HepG2 (cell line): Measurements from ENCODE around the gene ACAP2. TPM values are rescaled to one million over a fixed set of nuclear protein-coding genes. Genes with fewer than 3 reads are reported as not detected.

Experiments
- ATAC-seq: fragments of 200-7000 bp; cut with Tn5 transposase; 3 replicates; pipeline ENCODE4 v1.9.1; 2020; ENCODE audit warnings: mild to moderate bottlenecking, moderate library complexity
- BruUV-seq: library from RNA; stranded (reverse); fragments of 400-500 nt; replicated peaks from 2 replicates; lab custom pipeline; 2021; lab: Mats Ljungman, UMichigan
- CTCF ChIA-PET: fragments of 300-600 bp; formaldehyde crosslinking; extraction: SDS; loops from one replicate; lab custom pipeline; 2021; ENCODE audit warnings: low total read pairs, inconsistent platforms, low intra/inter-chr PET ratio; lab: Yijun Ruan, JAX
- POLR2A ChIA-PET: fragments of 350-600 bp; sonication (Branson Sonifier 250); formaldehyde crosslinking; loops from one replicate; lab custom pipeline; 2020; ENCODE audit warnings: antibody characterized with exemption, inconsistent platforms; lab: Yijun Ruan, JAX
- DNase-seq: peaks from one replicate; pipeline ENCODE4 v3.0.0-alpha.2; 2015; ENCODE audit warnings: low spot score
- FAIRE-seq: peaks from 3 replicates; lab custom pipeline; 2011; peaks lifted over from hg19 to GRCh38; lab: Jason Lieb, UNC
- H2AFZ ChIP-seq: one replicate; pipeline ENCODE4 v1.6.1; 2011; ENCODE audit warnings: low read length, inconsistent platforms
- H3K27ac ChIP-seq: fragments of 300-600 bp; 3 replicates; pipeline ENCODE4 v1.8.0; 2011; ENCODE audit warnings: mixed run types, mild to moderate bottlenecking, mixed read lengths, low read length, inconsistent platforms; ENCODE audit not compliant: insufficient read depth; ENCODE audit errors: extremely low read length
- H3K27me3 ChIP-seq, 2 experiments: fragments of 200-600 bp in 1 of 2; 2 replicates in 1 of 2; 3 replicates in 1 of 2; pipeline versions ENCODE4 v1.6.0 to v1.8.0; 2011; ENCODE audit warnings: low read length in 2 of 2, mild to moderate bottlenecking in 2 of 2, moderate library complexity in 2 of 2, inconsistent platforms in 1 of 2; ENCODE audit not compliant: insufficient read depth in 2 of 2, control insufficient read depth in 1 of 2
- H3K36me3 ChIP-seq, 2 experiments: fragments of 200-600 bp in 1 of 2; replicated peaks in 1 of 2; 2 replicates in 1 of 2; 3 replicates in 1 of 2; pipeline versions ENCODE4 v1.5.1 to v1.8.0; 2011; ENCODE audit warnings: low read length in 2 of 2, inconsistent platforms in 1 of 2; ENCODE audit not compliant: insufficient read depth in 2 of 2, control insufficient read depth in 1 of 2
- H3K4me1 ChIP-seq: 2 replicates; pipeline ENCODE4 v1.5.1; 2012; ENCODE audit warnings: low read length, inconsistent platforms; ENCODE audit not compliant: insufficient read depth
- H3K4me2 ChIP-seq: 2 replicates; pipeline ENCODE4 v1.6.0; 2011; ENCODE audit warnings: low read depth, low read length, inconsistent platforms
- H3K4me3 ChIP-seq, 3 experiments: fragments of 200-600 bp in 1 of 3; sonication (generic), shearing (Covaris generic) in 1 of 3; replicated peaks in 1 of 3; 2 replicates each; pipeline ENCODE4 v1.5.1; 2011 to 2016; ENCODE audit warnings: low read length in 3 of 3, inconsistent platforms in 2 of 3, low read depth in 2 of 3, mild to moderate bottlenecking in 2 of 3, control low read depth in 1 of 3, mixed read lengths in 1 of 3; ENCODE audit not compliant: insufficient read depth in 1 of 3
- H3K79me2 ChIP-seq: one replicate; pipeline ENCODE4 v1.6.1; 2011; ENCODE audit warnings: low read length, inconsistent platforms; ENCODE audit not compliant: insufficient read depth
- H3K9ac ChIP-seq: 2 replicates; pipeline ENCODE4 v1.6.0; 2011; ENCODE audit warnings: mild to moderate bottlenecking, low read depth, low read length, inconsistent platforms; ENCODE audit not compliant: insufficient read depth
- H3K9me3 ChIP-seq: 2 replicates; pipeline ENCODE4 v1.5.1; 2012; ENCODE audit warnings: mild to moderate bottlenecking, low read length
- H4K20me1 ChIP-seq: 2 replicates; pipeline ENCODE4 v1.6.0; 2011; ENCODE audit warnings: inconsistent platforms, mild to moderate bottlenecking, low read length, moderate library complexity; ENCODE audit not compliant: insufficient read depth
- CAMTA2 ChIP-seq: sonication (generic); formaldehyde crosslinking; IDR thresholded peaks from 2 replicates; pipeline ENCODE4 v1.4.0; 2020; ENCODE audit warnings: mild to moderate bottlenecking, missing genetic modification reagents, borderline replicate concordance
- CBX1 ChIP-seq: IDR thresholded peaks from one replicate; pipeline ENCODE4 v1.6.1; 2016; ENCODE audit warnings: antibody characterized with exemption, low read depth
- CCAR2 ChIP-seq: fragments of 200-400 bp; formaldehyde crosslinking; optimal IDR thresholded peaks from 2 replicates; pipeline ENCODE3; 2018; ENCODE audit warnings: low read depth, mild to moderate bottlenecking, low read length, moderate library complexity
- EEA1 ChIP-seq: sonication (generic); formaldehyde crosslinking; IDR thresholded peaks from 2 replicates; pipeline ENCODE4 v1.5.1; 2020; ENCODE audit warnings: mild to moderate bottlenecking, missing genetic modification reagents, borderline replicate concordance
- GATAD2A ChIP-seq: IDR thresholded peaks from 2 replicates; pipeline ENCODE4 v1.6.1; 2016
- MIER3 ChIP-seq: IDR thresholded peaks from 2 replicates; pipeline ENCODE4 v1.6.1; 2016; ENCODE audit warnings: missing compliant biosample characterization, borderline replicate concordance
- NCOR1 ChIP-seq: fragments of 200-600 bp; sonication (generic); IDR thresholded peaks from 2 replicates; pipeline ENCODE4 v1.7.0; 2017; ENCODE audit warnings: antibody characterized with exemption, low read length, borderline replicate concordance
- PATZ1 ChIP-seq: sonication (generic); formaldehyde crosslinking; IDR thresholded peaks from 2 replicates; pipeline ENCODE4 v1.4.0; 2020; ENCODE audit warnings: missing genetic modification reagents
- TBP ChIP-seq: sonication (generic); formaldehyde crosslinking; IDR thresholded peaks from 2 replicates; pipeline ENCODE4 v1.5.0; 2020; ENCODE audit warnings: missing genetic modification reagents
- XBP1 ChIP-seq: sonication (generic); formaldehyde crosslinking; IDR thresholded peaks from 2 replicates; pipeline ENCODE4 v1.5.0; 2020; ENCODE audit warnings: missing genetic modification reagents
- ZNF331 ChIP-seq: sonication (generic); formaldehyde crosslinking; IDR thresholded peaks from 2 replicates; pipeline ENCODE4 v1.4.0; 2020; ENCODE audit warnings: missing genetic modification reagents
- ZNF333 ChIP-seq: sonication (generic); formaldehyde crosslinking; IDR thresholded peaks from 2 replicates; pipeline ENCODE4 v1.4.0; 2020; ENCODE audit warnings: mild to moderate bottlenecking, missing genetic modification reagents, borderline replicate concordance
- ZNF430 ChIP-seq: sonication (generic); formaldehyde crosslinking; IDR thresholded peaks from 2 replicates; pipeline ENCODE4 v1.9.0; 2021; ENCODE audit warnings: mild to moderate bottlenecking, missing genetic modification reagents
- ZNF589 ChIP-seq: sonication (generic); formaldehyde crosslinking; conservative IDR thresholded peaks from 2 replicates; pipeline ENCODE4 v1.8.0; 2022; ENCODE audit warnings: mild to moderate bottlenecking, moderate library complexity, missing genetic modification reagents
- WGBS: methylation state at CpG from one replicate; pipeline ENCODE4 v1.1.6; 2017; ENCODE audit warnings: low lambda C conversion rate; 5-methylcytosine and 5-hydroxymethylcytosine counted together
- in situ Hi-C: cut with HindIII; loops from 2 replicates; pipeline ENCODE4 v1.10.0; 2017; ENCODE audit warnings: low pct_unique_long_range_greater_than_20kb; ENCODE audit not compliant: extremely low pct_ligation_motif_present
- intact Hi-C: fragments of 100-400 bp; cut with micrococcal nuclease; formaldehyde crosslinking; loops from one replicate; pipeline ENCODE4 v1.10.0; 2022; ENCODE audit not compliant: unreplicated experiment
- polyA plus RNA-seq, 8 experiments: library from polyadenylated mRNA; depleted of rRNA in 3 of 8; stranded (reverse) in 7 of 8; unstranded in 1 of 8; fragments of >200 nt; fragmentation: Illumina TruSeq in 4 of 8; extraction: Trizol in 4 of 8; gene quantifications; 2 replicates each; pipeline versions ENCODE4 v1.2.1 to v1.2.3, GENCODE V29; 2011 to 2016; ENCODE audit warnings: low read depth in 4 of 8, missing spikeins in 1 of 8, mixed read lengths in 1 of 8; ENCODE audit not compliant: insufficient read depth in 1 of 8
- total RNA-seq, 5 experiments: library from RNA; depleted of rRNA; stranded (reverse); fragments of >200 nt; fragmentation: Illumina TruSeq; extraction: Trizol; gene quantifications; 2 replicates each; pipeline ENCODE4 v1.2.3, GENCODE V29; 2016; ENCODE audit warnings: low read depth in 1 of 5
- TF ChIP-seq, protein P1 (sequence below): IDR thresholded peaks from 2 replicates; pipeline ENCODE4 v1.6.1; 2016; ENCODE audit warnings: low read depth, control low read depth
- TF ChIP-seq, protein P2 (sequence below), 2 experiments: sonication (generic) in 1 of 2; formaldehyde crosslinking in 1 of 2; IDR thresholded peaks; 2 replicates each; pipeline versions ENCODE4 v1.4.0 to v1.6.1; 2018 to 2020; ENCODE audit warnings: missing genetic modification reagents in 2 of 2, borderline replicate concordance in 1 of 2, low read depth in 1 of 2, mild to moderate bottlenecking in 1 of 2, missing biosample characterization in 1 of 2
- TF ChIP-seq, protein P3 (sequence below): sonication (generic); IDR thresholded peaks from 2 replicates; pipeline ENCODE4 v1.6.1; 2016; ENCODE audit warnings: low read depth, borderline replicate concordance

The ACAP2 gene
- total and polyA plus RNA-seq, 2 of the 13 experiments (the other 11 are each of a cell fraction or from before 2014, with no cell fraction given): 7.3 to 23.9 TPM

GRCh38 chr3:195446359-195446758 lies 3.5 kb upstream of the ACAP2 start (continued):
- TF ChIP-seq, protein P1, sequence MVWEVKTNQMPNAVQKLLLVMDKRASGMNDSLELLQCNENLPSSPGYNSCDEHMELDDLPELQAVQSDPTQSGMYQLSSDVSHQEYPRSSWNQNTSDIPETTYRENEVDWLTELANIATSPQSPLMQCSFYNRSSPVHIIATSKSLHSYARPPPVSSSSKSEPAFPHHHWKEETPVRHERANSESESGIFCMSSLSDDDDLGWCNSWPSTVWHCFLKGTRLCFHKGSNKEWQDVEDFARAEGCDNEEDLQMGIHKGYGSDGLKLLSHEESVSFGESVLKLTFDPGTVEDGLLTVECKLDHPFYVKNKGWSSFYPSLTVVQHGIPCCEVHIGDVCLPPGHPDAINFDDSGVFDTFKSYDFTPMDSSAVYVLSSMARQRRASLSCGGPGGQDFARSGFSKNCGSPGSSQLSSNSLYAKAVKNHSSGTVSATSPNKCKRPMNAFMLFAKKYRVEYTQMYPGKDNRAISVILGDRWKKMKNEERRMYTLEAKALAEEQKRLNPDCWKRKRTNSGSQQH: no peak

DNA sequence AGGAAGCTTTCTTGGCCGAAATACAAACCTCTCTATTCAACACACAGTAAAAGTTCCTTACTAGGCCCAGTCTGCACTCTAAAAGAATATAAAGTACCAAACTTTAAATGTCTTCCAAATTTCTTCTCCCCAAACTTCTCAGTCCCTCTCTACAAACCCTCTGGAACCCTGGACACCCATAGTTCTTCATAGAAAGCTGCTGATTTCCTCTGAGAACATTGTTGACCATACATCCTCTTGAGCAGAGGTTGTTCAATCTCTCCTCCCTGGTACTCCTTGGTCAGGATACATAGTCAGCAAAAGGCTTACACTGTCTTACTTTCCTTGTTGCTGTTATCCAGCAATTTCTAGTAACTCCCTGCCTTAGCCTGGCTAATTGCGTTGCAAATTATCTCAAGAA lies 3.1 kb upstream of the ACAP2 start:
- WGBS: 38% methylated on average over 2 of the region's 2 CpGs
- ChIA-PET CTCF (no interaction called here), POLR2A (no interaction called here)
- no peak for ATAC-seq
- peaks cover 41% of the 10 kb centered on the region for H3K4me1 ChIP-seq
- in situ Hi-C loops (no loop called here), intact Hi-C loops (loop anchor here (10.0 kb wide), 1 partner anchor 79 kb away; no protein-coding TSS in a partner anchor)
- H3K4me3 ChIP-seq: no peak overlapping the region
- H3K27ac ChIP-seq: no peak overlapping the region
- H2AFZ ChIP-seq: peak overlapping the region; percentile 92
- H3K9me3 ChIP-seq: no peaks in the 10 kb centered on the region
- BruUV-seq: no TSS peak
- no peak for FAIRE-seq
- DNase-seq: no peak
- H3K9ac ChIP-seq: no peak overlapping the region
- H3K79me2 ChIP-seq: peaks cover 11% of the 10 kb centered on the region
- H4K20me1 ChIP-seq: no peaks in the 10 kb centered on the region
- H3K27me3 ChIP-seq: no peaks in the 10 kb centered on the region
- TF ChIP-seq, protein P2, sequence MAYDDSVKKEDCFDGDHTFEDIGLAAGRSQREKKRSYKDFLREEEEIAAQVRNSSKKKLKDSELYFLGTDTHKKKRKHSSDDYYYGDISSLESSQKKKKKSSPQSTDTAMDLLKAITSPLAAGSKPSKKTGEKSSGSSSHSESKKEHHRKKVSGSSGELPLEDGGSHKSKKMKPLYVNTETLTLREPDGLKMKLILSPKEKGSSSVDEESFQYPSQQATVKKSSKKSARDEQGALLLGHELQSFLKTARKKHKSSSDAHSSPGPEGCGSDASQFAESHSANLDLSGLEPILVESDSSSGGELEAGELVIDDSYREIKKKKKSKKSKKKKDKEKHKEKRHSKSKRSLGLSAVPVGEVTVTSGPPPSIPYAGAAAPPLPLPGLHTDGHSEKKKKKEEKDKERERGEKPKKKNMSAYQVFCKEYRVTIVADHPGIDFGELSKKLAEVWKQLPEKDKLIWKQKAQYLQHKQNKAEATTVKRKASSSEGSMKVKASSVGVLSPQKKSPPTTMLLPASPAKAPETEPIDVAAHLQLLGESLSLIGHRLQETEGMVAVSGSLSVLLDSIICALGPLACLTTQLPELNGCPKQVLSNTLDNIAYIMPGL (CRISPR knock-in tag; IDR thresholded peaks at IDR 0.05; ENCODE audit: borderline replicate concordance in 1 of 2, low read depth in 1 of 2): no peak
- TF ChIP-seq ZNF589: no peak
- TF ChIP-seq ZNF333 (CRISPR knock-in tag): no peak
- TF ChIP-seq NCOR1: no peak
- TF ChIP-seq, protein P3, sequence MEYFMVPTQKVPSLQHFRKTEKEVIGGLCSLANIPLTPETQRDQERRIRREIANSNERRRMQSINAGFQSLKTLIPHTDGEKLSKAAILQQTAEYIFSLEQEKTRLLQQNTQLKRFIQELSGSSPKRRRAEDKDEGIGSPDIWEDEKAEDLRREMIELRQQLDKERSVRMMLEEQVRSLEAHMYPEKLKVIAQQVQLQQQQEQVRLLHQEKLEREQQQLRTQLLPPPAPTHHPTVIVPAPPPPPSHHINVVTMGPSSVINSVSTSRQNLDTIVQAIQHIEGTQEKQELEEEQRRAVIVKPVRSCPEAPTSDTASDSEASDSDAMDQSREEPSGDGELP: no peak
- no peak for TF ChIP-seq GATAD2A
- TF ChIP-seq TBP (CRISPR knock-in tag): no peak
- no peak for TF ChIP-seq CCAR2
- TF ChIP-seq ZNF430: no peak
- no peak for TF ChIP-seq MIER3 (CRISPR knock-in tag)
- no peak for TF ChIP-seq CAMTA2
- no peak for TF ChIP-seq PATZ1 (CRISPR knock-in tag)
- no peak for TF ChIP-seq EEA1 (CRISPR knock-in tag)
- TF ChIP-seq XBP1 (CRISPR knock-in tag): no peak
- no peak for TF ChIP-seq ZNF331
- TF ChIP-seq CBX1: no peak
- peak overlapping the region; percentile 50 for H3K4me2 ChIP-seq
- no peaks in the 10 kb centered on the region for H3K36me3 ChIP-seq
